GM13977 (cell line): Measurements from ENCODE around the gene ZNF660.
A peak's percentile ranks its signal among the peaks of the same experiment; 100 is the strongest.
"Not testable (repeated sequence)": the region's sequence is repeated elsewhere in the genome, so short reads cannot be mapped to it uniquely, and the experiment has no call there.

Experiments used
- DNase-seq: peaks from one replicate; pipeline ENCODE4 v3.0.0; 2012; ENCODE audit warnings: low spot score
- in situ Hi-C: fragments of 300-500 bp; cut with MboI; formaldehyde crosslinking; loops from one replicate; pipeline ENCODE4 v1.12.0; 2022; ENCODE audit warnings: low sequenced_read_pairs, low pct_unique_long_range_greater_than_20kb, mixed read lengths, inconsistent platforms; ENCODE audit not compliant: unreplicated experiment
- TF ChIP-seq, protein P1 (sequence below): IDR thresholded peaks from 2 replicates; pipeline ENCODE4 v1.5.1; 2012; ENCODE audit warnings: mild to moderate bottlenecking, control low read depth; ENCODE audit not compliant: insufficient read depth; ENCODE audit errors: extremely low read depth, missing control alignments

ZNF660 gene

GRCh38 chr3:44584646-44585501 lies at the start of gene ZNF660:
Gene ZNF660 (plus strand): TSS chr3:44584964. CDS start chr3:44594194, 9,230 bp downstream.
- TF ChIP-seq, protein P1, sequence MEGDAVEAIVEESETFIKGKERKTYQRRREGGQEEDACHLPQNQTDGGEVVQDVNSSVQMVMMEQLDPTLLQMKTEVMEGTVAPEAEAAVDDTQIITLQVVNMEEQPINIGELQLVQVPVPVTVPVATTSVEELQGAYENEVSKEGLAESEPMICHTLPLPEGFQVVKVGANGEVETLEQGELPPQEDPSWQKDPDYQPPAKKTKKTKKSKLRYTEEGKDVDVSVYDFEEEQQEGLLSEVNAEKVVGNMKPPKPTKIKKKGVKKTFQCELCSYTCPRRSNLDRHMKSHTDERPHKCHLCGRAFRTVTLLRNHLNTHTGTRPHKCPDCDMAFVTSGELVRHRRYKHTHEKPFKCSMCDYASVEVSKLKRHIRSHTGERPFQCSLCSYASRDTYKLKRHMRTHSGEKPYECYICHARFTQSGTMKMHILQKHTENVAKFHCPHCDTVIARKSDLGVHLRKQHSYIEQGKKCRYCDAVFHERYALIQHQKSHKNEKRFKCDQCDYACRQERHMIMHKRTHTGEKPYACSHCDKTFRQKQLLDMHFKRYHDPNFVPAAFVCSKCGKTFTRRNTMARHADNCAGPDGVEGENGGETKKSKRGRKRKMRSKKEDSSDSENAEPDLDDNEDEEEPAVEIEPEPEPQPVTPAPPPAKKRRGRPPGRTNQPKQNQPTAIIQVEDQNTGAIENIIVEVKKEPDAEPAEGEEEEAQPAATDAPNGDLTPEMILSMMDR: no peak
- in situ Hi-C loops: no loop called here
- peak; percentile 75 for DNase-seq

DNA sequence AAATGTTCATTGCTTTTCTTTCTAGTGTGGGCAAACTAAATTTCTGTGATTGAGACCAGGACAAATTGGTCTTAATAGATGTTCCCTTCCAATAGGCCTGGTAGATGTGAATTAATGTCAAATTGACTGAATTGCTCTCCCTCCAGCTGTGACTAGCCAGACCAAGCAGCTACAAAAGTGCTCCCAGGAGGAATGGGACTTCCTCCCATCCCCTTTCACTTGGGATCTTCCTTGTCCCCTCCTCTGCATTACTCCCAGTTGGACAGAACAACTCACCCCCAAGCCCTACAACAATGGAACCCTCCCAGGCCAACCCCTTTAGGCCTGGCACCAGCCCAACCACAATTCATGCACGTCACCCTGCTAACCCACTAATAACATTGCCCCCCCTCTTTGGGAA lies 49.4 kb upstream of the ZNF660 start:
- in situ Hi-C loops: loop anchor here (10.0 kb wide), 1 partner anchor 379 kb away; no protein-coding TSS in a partner anchor
- TF ChIP-seq, protein P1: no peak
- DNase-seq: no peak

- DNase-seq, in situ Hi-C loops: not testable (repeated sequence)
These were observed 40.0 kb upstream of the ZNF660 start for GRCh38 chr3:44544811-44545210.

DNA sequence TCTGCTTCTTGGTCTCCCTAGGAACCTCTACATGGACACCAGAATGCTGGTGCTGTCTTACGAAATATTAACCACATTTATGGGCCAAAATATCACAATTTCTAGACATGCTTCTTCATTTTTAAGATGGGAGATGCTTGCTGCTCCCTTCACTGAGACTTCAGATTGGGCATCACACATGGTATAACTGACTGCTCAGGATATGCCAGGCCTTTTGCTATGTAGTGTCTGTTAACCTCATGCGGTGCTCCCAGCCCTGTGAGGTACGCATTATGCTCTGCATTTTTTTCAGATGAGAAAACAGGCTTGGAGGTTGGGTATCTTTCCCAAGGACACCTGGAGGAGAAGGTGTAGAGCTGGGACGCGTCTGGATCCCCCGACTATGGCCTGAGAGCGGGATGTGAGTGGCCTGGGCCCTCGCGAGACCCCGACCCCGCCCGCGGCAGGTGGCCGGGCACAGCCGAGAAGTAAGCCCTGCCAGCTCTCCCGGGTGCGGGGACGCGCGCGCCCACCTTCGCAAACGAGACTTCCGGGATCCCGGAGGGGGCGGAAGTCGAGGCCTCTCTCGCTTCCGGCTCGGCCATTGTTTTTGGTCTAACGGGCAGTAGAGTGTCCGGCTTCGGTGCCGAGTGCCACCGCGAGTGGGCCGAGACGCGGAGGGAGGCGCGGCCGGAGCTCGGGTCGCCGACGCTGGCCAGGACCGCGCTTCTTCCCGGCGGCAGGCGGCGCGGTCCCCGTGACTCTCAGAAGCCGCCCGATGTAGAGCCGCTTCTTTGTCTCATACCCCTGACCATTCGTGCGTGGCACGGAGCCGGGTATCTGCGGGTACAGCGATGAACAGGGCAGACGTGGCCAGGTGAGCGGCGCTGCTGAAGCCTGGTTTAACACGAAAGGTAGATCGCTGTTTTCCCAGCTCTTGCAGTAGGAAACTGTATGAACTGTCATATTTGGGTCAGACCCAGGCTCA lies 29.9 kb upstream of the ZNF660 start, which contains the start of gene ZKSCAN7:
Gene ZKSCAN7, plus strand, starts transcription at position 568 of the 967 bp plus-strand sequence. CDS start 1,855 bp downstream, outside the sequence.
- in situ Hi-C loops: no loop called here
- TF ChIP-seq, protein P1: peak; percentile 10
- peak; percentile 81 for DNase-seq

- TF ChIP-seq, protein P1: no peak
- in situ Hi-C loops: no loop called here
- peak; percentile 35 for DNase-seq
These were observed 29.0 kb upstream of the ZNF660 start for GRCh38 chr3:44555723-44556122.

DNA sequence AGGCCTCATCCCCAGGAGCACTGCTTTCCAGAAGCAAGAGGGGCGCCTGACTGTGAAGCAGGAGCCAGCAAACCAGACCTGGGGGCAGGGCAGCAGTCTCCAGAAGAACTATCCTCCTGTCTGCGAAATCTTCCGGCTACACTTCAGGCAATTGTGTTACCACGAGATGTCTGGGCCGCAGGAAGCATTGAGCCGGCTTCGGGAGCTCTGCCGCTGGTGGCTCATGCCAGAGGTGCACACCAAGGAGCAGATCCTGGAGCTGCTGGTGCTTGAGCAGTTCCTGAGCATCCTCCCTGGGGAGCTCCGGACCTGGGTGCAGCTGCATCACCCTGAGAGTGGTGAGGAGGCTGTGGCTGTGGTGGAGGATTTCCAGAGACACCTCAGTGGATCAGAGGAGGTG lies 27.7 kb upstream of the ZNF660 start:
- TF ChIP-seq, protein P1: no peak
- DNase-seq: no peak
- in situ Hi-C loops: no loop called here
